Mammary epithelial cell (primary cell): ENCODE results near the gene RPL37A.

ENCODE experiments used
- EZH2 ChIP-seq: IDR thresholded peaks from 2 replicates; pipeline ENCODE4 v1.6.1; 2012; ENCODE audit warnings: low read length, inconsistent platforms, borderline replicate concordance
- TF ChIP-seq, protein P1 (sequence below), 2 donors: IDR thresholded peaks in 1 of 2; conservative IDR thresholded peaks in 1 of 2; 2 replicates each; pipeline ENCODE4 v1.5.1; 2011 to 2012; ENCODE audit warnings: inconsistent platforms in 2 of 2, low read length in 2 of 2, mild to moderate bottlenecking in 2 of 2, control low read depth in 1 of 2, low read depth in 1 of 2; ENCODE audit not compliant: insufficient read depth in 1 of 2; ENCODE audit errors: extremely low read depth in 1 of 2

DNA sequence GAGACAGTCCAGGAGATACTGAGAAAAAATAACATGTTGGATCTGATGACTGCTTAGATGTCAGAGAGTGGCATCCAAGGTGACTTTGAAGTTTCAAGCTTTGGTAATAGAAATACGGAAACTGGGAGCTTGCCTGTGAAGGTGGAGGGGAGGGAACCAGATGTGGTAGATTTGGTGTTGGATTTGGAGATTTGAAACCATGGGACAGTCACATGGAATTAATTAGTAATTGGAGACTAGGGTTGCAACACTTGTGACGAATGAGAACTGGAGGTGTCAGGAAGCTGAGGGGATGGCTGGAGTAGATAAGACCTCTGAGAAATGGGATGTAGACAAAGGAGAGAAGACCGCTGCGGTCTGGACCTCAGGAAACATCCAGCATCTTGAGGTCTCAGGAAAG is 46.7 kb downstream of the RPL37A start:
- TF ChIP-seq, protein P1, sequence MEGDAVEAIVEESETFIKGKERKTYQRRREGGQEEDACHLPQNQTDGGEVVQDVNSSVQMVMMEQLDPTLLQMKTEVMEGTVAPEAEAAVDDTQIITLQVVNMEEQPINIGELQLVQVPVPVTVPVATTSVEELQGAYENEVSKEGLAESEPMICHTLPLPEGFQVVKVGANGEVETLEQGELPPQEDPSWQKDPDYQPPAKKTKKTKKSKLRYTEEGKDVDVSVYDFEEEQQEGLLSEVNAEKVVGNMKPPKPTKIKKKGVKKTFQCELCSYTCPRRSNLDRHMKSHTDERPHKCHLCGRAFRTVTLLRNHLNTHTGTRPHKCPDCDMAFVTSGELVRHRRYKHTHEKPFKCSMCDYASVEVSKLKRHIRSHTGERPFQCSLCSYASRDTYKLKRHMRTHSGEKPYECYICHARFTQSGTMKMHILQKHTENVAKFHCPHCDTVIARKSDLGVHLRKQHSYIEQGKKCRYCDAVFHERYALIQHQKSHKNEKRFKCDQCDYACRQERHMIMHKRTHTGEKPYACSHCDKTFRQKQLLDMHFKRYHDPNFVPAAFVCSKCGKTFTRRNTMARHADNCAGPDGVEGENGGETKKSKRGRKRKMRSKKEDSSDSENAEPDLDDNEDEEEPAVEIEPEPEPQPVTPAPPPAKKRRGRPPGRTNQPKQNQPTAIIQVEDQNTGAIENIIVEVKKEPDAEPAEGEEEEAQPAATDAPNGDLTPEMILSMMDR (conservative IDR thresholded peaks at IDR 0.05 in 1 of 2, IDR thresholded peaks at IDR 0.05 in 1 of 2; ENCODE audit: extremely low read depth in 1 of 2, insufficient read depth in 1 of 2, low read depth in 1 of 2, low read length in 2 of 2): no peak
- no peak for TF ChIP-seq EZH2
